HG02938 (cell line): ENCODE data around the gene CCK.
A peak's percentile ranks its signal among the peaks of the same experiment; 100 is the strongest.

Experiments used
- ATAC-seq: cut with Tn5 transposase; IDR thresholded peaks from one replicate; pipeline ENCODE4 v1.9.1; 2021; ENCODE audit warnings: mild to moderate bottlenecking, moderate library complexity; ENCODE audit not compliant: unreplicated experiment

Gene CCK

DNA sequence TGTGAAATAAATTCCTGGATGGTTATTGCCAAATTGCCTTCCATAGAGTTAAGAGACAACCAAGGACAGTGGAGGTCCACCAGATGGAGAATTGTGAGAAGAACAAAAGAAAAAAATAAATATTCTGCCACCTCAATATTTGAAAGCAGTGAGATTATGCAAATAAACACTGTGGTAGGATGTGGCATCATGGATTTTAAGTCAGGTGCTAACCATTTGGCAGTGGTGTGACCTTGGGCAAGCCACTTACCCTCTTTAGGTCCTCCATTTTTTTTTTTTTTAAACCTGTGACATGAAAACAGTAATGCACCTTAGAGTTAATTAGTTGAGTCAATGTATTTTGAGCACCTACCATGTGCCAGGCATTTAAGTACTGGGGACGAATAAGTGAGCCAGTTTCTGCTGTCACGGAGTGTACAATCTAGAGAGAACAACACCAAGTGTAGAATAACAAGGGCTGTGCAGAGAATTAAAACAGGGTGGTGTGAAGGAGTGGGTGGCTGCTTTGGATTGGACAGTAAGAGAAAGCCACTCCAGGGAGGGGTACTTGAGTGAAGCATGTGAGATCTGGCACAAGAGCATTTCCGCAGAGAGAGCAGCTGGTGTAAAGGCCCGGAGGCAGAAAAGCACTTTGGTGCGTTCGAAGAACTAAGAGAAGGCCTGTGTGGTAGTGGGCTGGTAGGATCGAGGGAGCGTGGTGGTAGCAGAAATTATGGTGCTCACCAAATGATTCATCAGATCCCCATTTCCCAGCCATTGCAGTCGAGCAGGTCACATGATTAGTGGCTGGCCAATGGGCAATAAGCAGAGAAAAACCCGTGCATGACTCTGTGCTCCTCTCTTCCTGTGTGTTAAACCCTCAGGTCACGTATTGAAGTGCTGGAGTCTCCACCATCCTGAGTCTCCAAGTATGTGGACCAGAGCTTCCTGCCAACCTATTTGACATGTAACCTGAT lies 39.2 kb downstream of the CCK start:
- ATAC-seq: no peak

DNA sequence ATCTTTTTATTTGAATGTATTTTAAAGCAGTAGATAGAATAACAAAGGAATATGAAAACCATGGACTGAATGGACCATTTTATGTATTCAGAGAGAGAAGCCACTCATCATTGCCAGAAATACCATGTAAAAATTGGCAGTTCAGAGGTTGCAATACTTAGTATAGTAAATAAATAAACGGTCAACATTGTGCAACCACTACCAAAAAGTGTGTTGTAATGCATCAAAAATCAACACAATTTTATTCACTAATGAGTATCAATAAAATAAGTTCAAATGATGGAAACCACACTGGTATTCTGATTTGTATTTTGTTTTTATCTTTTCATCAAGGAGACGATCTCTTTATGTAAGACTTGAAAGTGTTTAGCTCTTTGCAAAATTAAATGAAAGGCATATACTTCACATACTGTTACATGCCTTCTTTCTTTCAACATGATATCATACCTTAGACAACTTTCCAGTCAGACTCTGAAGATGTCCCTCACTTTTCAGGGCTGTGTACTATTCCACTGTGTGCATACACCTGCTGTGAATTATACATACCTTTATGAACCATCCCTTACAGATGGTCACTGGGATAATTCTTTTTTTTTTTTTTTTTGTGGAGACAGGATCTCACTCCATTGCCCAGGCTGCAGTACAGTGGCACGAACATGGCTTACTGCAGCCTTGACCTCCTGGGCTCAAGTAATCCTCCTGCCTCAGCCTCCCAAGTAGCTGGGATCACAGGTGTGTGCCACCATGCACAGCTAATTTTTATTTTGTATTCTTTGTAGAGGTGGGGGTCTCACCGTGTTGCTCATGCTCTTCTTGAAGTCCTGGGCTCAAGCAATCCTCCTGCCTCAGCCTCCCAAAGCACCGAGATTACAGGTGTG lies 40.3 kb downstream of the CCK start:
- ATAC-seq: no peak

DNA sequence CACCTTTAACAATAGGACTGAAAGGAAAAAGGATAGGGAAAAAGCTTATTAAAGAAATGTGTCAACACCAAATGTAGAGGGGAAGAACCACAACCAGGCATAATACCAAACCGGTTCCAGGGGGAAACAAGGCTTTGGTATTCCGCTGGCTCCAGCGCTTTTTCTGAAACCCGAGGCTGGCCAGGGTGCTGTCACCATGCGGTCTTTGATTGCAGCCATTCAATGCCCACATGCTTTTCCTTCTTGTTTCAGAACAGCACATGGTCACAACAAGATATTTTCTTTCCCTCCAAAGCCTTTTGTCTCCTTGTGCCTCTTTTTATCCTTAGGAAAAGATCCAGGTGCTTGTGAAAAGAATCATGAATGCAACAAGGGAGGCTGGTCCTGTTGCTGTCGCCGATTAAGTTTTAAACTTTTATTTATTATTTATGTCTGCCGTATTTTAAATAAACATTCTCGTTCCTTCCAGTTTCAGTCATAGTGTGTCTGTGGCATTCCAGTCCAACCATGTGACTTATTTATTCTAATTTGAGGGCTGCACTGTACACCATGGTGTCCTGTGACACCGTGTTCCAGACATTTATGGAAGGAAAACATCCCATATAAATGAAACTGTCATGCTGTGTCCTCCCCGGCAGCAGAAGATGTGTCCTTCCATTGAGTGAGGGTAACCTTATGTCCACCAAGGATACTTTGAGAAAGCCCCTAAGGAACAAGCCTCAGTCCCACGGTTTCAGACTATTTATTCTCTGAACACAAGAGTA lies 41.1 kb downstream of the CCK start:
- no peak for ATAC-seq

DNA sequence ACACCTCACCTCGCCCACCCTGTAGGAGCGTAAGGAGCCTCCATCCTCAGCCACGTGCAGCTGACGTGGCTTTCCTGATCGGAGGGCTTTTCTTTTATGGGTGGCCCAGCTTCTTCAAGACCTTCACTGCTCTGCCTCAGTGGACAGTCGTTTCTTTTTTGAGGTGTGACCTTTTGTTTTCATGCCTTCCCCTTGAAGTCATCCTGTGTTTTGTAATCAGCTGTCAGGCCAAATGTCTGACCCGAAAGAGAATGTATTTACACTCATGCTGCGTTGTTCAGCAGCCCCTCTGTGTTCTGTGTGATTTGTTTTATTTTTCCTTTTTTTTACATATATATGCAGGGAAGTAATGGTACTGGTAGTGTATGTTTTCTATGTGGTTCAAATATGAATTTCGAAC lies 41.8 kb downstream of the CCK start:
- ATAC-seq: no peak

DNA sequence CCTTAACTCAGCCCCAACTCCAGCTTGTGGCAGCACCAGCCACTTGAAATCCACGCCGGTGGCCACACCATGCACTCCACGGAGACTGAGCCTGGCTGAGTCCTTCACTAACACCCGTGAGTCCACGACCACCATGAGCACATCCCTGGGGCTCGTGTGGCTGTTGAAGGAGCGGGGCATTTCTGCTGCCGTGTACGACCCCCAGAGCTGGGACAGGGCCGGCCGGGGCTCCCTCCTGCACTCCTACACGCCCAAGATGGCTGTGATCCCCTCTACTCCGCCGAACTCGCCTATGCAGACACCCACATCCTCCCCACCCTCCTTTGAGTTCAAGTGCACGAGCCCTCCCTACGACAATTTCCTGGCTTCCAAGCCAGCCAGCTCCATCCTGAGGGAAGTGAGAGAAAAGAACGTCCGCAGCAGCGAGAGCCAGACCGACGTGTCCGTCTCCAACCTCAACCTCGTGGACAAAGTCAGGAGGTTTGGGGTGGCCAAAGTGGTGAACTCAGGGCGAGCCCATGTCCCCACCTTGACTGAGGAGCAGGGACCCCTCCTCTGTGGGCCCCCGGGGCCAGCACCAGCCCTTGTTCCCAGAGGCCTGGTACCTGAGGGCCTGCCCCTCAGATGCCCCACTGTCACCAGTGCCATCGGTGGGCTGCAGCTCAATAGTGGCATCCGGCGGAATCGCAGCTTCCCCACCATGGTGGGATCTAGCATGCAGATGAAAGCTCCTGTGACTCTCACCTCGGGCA lies 42.9 kb downstream of the CCK start:
- ATAC-seq: no peak

DNA sequence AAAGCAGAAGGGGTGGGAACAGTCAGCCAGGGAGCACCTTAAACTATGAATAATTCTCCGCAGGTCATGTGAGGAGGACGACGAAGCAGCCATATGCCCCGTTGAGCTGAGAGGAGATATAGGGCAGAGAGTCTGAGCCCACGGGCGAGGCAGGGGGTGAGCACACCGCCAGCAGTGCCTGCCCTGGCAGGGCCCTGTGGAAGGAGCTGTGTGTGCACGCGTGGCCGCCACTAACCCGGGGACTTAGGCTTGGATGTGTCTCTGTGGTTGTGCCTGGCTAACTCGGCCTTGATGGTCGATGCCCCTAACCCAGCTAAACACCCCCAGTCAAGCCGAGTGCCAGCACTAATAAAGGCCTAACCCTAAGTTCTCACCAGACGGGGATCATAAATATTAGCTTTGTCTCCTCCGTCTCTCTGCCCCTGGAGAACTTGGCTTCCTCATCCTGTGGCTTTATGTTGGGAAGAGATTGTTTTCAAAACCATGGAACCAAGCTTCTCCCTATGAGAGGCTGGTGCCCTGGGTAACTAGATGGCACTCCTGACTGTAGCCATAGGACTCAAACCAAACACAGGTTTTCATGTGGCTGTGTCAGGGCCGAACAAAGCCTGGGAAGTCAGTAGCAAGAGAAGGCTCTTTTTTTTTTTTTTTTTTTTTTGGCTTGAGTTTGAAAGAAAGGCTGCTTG lies 45.4 kb downstream of the CCK start:
- no peak for ATAC-seq

DNA sequence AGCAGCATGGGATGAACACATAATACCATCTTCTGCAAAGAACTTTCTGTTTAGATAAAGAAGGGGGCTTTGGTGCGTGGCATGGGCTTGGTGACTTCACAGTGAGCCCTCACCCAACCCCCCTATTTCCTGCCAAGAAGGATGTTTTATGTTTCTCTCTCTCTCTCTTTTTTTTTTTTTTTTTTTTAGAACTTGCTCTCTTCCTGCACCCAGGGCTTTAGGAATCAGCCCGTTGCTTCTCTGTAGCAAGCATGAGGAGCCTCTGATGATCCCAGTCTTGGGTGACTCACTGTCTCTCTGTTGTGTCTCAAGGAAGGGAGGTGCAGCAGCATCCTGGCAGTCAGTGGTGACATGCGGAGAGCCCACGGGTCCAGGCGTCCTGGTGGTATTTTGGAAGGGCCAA lies 49.1 kb downstream of the CCK start:
- ATAC-seq: no peak

DNA sequence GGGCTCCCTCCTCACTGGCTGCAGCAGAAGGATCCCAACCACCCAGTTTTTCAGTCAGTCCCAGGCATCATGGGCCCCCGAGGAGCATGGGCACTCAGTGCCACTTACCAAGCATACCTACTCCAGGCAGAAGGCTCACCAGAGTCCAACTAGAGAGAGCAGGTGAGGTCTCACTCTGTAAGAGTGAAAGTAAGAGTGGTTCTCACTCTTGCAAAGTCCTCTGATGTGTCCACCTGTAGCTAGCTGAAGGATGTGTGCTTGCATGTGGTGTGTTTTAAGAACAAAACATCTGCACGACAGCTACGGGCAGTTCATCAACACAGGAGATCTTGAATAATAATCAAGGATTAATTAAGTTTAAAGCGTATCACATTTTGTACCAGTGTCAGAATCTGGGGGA lies 49.7 kb downstream of the CCK start:
- no peak for ATAC-seq

DNA sequence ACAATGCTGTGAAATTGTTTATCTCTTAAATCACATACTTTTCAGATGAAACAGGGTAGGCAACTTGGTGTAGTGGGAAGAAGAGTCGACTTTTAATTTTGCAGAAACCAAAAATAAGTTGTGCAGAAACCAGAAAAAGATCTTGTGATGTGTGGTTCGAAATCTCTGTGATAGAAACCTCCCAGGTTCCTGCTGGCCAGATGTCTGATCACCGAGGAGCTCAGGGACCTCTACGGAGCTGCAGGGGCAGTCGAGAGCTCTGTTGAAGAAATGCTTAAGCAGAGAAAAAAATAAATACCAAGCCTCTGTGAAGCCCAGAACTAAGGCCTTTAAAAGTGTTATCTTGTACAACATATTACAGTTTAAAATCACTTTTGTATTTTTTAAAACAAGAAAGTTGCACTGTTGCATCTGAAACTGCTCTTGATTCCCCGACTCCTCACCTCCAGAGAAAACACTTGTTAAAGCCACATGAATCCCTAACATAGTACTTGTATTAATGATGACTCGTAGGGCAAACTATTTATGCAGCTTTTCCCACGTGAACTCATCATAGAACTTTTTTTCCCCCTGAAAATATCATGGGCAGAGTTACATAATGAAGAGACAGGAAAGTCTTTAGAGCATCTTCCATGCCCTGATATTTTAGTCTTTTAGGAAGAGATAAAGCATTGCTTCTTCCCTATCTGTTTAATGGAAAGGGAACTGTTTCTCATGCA lies 51.3 kb downstream of the CCK start:
- ATAC-seq: peak; percentile 55

DNA sequence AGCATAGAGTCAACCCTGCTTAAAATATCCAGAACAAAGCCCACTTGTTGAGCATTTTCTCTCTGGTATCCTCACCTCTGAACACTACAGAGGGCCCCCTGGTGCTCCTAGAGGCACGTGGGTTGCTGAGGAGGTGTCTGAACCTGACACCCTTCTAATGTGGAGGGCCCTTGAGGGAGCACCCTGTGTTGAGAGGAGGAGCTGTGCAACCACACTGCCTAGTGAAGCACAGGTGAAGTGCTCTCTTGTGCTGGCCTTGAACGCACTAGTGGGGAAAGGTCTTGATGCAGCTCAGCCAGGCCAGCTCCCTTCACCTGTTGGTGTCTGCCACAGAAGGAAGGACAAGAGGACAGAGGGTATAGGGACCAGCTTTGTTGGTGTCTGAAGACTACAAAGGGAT lies 51.9 kb downstream of the CCK start:
- ATAC-seq: peak; percentile 15

DNA sequence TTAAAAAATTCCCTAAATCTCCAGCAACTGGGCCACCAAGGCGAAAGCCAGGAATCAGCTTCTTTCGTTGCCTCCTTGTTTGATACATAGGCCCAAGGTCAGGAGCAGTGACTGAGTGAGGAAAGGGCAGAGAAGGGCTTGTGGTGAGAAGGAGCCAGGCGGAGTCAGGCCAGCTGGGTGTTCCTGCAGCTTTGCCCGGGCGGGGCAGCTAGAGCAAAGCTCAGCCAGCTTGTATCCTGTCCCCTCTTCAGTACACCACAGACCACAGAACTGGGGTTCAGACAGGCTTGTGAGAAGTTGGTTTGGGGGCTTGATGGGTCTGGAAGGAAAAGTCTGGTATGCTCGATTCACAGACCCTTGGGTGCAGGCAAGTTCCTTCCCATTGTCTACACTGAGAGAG lies 52.6 kb downstream of the CCK start:
- no peak for ATAC-seq

DNA sequence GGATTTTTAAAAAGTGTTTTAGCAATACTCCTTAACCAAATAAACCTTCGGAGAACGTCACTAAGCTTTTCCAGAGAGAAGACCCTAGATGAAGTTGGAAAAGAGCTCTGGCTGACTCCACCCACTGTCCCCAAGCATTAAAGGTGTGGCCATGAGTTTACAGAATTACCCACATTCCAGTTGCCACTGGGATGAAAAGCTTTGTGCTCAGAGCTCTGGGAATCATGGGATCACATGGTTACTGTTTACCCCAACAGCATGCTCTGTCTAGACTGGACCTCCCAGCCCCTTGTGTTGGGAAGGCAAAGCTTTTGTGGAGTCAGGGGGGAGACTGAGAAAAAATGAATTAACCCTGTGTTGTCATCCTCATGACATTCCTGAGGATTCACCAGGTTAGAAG lies 55.3 kb downstream of the CCK start:
- ATAC-seq: no peak

DNA sequence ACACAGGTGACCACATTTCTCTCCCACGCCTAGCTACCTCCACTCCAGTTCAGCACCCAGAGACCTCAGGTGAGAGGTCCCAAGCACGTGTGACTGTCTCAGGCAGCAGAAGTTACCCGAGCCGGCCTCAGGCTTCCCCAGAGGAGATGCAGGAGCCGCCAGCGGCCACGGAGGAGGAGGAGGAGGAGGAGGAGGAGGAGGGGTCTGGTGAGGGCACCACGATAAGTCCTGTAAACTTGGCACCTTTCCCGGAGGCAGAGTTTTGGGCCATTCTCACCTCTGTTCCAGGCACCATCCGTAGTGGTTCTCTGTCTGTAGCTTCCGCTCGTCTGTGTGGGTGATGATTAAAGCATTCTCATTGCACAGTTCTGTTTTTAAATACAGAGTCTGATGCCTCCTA lies 56.1 kb downstream of the CCK start:
- ATAC-seq: no peak
